Measurements from ENCODE around the gene CUL4A.
A peak's percentile ranks its signal among the peaks of the same experiment; 100 is the strongest.

The CUL4A gene

DNA sequence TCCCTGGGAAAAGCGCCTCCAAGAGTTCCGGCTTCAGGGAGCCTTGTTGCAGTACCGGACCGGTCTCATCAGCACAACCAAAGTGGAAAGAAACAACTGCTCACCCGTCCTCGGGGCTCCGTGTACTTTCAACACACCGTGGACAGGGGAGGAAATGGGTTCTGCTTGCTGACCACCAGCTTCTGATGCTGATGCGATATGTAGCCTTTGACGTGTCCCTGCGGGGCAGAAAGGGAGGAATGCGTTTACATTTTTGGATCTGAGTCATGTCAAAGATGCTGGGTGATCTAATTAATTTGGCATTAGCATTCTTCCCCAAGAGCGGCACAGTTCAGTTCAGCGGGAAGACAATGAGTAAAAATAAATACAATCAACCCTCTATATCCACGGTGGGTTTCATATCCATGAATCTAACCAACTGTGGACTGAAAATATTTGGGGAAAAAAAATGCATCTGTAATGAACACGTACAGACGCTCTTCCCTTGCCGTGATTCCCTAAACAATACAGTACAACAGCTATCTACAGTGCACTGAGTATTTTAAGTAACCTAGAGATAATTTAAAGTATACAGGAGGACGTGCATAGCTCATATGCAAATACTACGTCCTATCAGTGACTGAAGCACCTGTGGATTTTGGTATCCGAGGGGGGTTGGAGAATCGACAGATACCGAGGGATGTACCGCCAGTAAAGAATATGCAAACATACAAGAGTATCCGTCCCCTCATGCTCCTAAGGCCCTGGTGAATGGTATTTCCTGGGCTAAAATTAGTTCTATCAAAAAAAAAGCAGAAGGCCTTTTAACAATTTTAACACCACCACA is 31.1 kb upstream of the CUL4A start:
- no peak overlapping the region for H3K4me3 ChIP-seq (ENCODE audit: low read depth, low read length)
- peak; percentile 80 for DNase-seq (ENCODE audit: low read depth)

DNA sequence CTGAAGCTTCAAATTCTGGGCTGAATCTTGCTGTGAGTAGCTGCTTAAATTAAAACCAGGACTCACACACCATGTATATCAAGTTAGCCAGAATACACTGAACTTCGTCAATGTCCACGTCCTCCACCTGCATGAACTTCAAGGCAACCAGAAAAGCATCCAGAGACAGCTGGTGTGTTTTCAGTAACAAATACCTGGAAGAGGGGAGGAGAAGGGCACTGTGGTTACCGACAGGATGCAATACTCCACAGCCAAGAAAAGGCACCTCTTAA is 30.6 kb upstream of the CUL4A start:
- no peak for DNase-seq (ENCODE audit: low read depth)
- no peak overlapping the region for H3K4me3 ChIP-seq (ENCODE audit: low read depth, low read length)

- no peak for DNase-seq (ENCODE audit: low read depth)
- no peak overlapping the region for H3K4me3 ChIP-seq (ENCODE audit: low read depth, low read length)
These were observed 29.8 kb upstream of the CUL4A start for GRCh38 chr13:113179374-113180230.

DNA sequence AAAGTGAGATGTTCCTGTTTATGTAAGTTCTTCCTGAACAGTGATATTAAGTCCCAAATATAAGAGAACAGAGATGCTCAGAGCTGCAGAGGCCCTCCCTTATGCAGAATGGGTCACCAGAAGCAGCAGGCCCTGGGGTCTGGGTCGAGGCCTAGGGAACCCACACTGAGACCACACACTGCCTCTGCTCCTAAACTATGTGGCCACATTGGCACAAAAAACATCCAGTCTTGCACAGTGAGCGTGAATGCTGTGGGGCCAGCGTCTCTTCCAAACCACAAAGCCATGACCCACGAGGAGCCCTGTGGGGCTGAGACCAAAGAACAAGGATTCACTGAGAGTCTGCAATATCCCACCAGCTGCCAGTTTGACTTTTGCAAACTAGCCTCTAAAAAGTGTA is 27.4 kb upstream of the CUL4A start:
- no peak overlapping the region for H3K4me3 ChIP-seq (ENCODE audit: low read depth, low read length)
- DNase-seq (ENCODE audit: low read depth), result no peak

GRCh38 chr13:113183450-113184129 is 25.8 kb upstream of the CUL4A start:
- no peak for DNase-seq (ENCODE audit: low read depth)
- no peak overlapping the region for H3K4me3 ChIP-seq (ENCODE audit: low read depth, low read length)

- no peak overlapping the region for H3K4me3 ChIP-seq (ENCODE audit: low read depth, low read length)
- DNase-seq (ENCODE audit: low read depth), result no peak
These were observed 24.6 kb upstream of the CUL4A start for GRCh38 chr13:113184568-113185440.

GRCh38 chr13:113186061-113186900 is 23.1 kb upstream of the CUL4A start:
- no peak overlapping the region for H3K4me3 ChIP-seq (ENCODE audit: low read depth, low read length)
- no peak for DNase-seq (ENCODE audit: low read depth)

- H3K4me3 ChIP-seq (ENCODE audit: low read depth, low read length), result peak overlapping the region; percentile 12
- DNase-seq (ENCODE audit: low read depth), result peak; percentile 98
These were observed 22.1 kb upstream of the CUL4A start for GRCh38 chr13:113187263-113187669.

DNA sequence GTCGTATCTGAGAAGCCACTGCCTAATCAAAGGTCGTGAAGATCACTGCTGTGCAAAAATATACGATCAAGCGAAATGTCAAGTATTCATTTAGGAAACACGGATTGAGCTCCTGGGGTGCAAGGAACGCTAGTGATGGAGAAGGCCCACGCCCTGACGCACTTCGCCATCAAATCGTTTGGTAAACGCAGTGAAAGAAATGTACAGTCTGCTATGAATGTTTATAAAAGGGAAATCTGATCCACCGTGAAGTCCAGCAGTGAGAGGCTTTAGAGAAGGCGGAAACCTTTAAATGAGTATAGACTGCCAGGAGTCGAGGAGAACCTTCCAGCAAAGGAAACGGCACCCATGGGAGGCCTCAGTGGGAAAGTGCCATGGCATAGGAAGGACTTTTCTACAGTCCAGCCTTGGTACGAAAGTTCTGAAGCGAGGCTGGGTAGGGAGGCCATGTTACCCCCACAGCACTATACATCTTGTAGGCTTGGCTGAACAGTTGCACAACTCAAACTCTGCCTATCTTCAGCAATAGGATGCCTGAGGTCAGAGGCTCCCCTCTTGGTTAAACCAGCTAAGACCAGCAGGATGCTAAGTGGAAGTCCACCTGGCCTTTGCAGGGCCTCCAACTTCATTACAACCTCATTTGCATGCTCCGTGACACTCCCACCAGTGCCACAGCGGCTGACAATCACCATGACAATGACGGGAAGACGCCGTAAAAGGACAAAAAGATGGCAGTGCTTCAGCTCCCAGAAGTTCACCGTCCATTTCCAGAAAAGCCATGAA is 21.3 kb upstream of the CUL4A start:
- H3K4me3 ChIP-seq (ENCODE audit: low read depth, low read length), result no peak overlapping the region
- no peak for DNase-seq (ENCODE audit: low read depth)

GRCh38 chr13:113190181-113190580 is 19.2 kb upstream of the CUL4A start:
- DNase-seq (ENCODE audit: low read depth), result no peak
- H3K4me3 ChIP-seq (ENCODE audit: low read depth, low read length), result no peak overlapping the region

DNA sequence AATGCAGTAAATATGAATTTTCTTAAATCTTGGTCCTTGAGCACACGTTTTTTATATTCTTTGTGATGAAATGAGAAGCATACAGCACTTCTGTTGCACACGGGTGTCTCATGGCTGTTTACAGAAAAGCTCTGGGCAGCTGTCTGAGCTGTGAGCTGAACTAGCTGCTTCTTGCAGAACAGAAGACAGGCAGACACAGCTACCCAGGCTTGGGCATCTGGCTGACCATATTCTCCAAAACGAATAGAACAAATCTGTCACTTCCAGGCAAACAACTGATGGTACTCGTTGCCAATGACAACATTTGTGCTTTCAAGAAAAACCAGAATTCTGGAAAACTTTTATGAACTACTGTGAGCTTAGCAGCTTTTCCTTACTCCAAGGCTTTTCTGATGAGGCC is 17.1 kb upstream of the CUL4A start:
- H3K4me3 ChIP-seq (ENCODE audit: low read depth, low read length), result no peak overlapping the region
- DNase-seq (ENCODE audit: low read depth), result no peak

DNA sequence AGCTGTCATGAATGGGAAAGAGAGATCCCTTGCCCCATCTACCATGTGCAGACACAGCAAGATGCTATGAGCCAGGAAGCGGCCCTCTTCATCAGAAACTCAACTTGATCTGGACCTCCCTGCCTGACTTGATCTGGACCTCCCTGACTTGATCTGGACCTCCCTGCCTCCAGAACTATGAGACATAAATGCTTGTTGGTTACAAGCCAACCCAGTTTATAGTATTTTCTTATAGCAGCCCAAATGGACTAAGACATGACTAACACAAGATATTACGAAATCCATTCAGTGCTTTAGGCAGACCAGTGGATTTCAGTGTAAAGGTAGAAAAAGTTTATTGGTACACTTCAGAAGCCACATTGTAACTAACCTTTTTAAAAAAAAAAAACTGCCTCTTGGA is 16.5 kb upstream of the CUL4A start:
- H3K4me3 ChIP-seq (ENCODE audit: low read depth, low read length), result no peak overlapping the region
- peak; percentile 72 for DNase-seq (ENCODE audit: low read depth)

- no peak overlapping the region for H3K4me3 ChIP-seq (ENCODE audit: low read depth, low read length)
- no peak for DNase-seq (ENCODE audit: low read depth)
These were observed 14.1 kb upstream of the CUL4A start for GRCh38 chr13:113195360-113195759.

- H3K4me3 ChIP-seq (ENCODE audit: low read depth, low read length), result no peak overlapping the region
- DNase-seq (ENCODE audit: low read depth), result no peak
These were observed 12.3 kb upstream of the CUL4A start for GRCh38 chr13:113196970-113197737.

GRCh38 chr13:113201815-113202214 is 7.6 kb upstream of the CUL4A start:
- no peak overlapping the region for H3K4me3 ChIP-seq (ENCODE audit: low read depth, low read length)
- no peak for DNase-seq (ENCODE audit: low read depth)

GRCh38 chr13:113202912-113203311 is 6.5 kb upstream of the CUL4A start:
- no peak for DNase-seq (ENCODE audit: low read depth)
- H3K4me3 ChIP-seq (ENCODE audit: low read depth, low read length), result no peak overlapping the region

All from skeletal muscle cell (primary cell).